Erythroblast (primary cell): Measurements from ENCODE around the gene RAB13.

ENCODE experiments used
- GATA1 ChIP-seq: IDR thresholded peaks from 2 replicates; pipeline ENCODE4 v1.6.1; 2011; ENCODE audit warnings: low read depth, mild to moderate bottlenecking, control low read depth, low read length, moderate library complexity
- POLR2A ChIP-seq: IDR thresholded peaks from 2 replicates; pipeline ENCODE4 v1.6.1; 2011; ENCODE audit warnings: mild to moderate bottlenecking, low read length

DNA sequence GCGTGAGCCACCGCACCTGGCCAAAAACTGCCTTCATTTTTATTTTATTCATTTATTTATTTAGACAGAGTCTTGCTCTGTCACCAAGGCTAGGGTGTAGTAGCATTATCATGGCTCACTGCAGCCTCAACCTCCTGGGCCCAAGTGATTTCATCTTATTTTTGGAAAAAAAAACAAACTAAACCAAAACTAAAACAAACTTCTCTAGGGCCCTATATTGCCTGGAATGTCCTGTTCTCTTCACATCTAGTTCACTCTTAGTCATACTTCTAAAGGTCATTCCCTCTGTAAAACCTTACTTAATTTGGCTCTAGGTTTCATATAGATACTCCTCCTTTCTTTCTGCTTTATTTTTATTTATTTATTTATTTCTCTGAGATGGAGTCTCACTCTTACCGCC, 20.0 kb upstream of the RAB13 start:
- no peak for TF ChIP-seq POLR2A
- no peak for TF ChIP-seq GATA1
